ENCODE measurements around the gene GAB3. TPM values are rescaled to one million over a fixed set of nuclear protein-coding genes. Genes with fewer than 3 reads are reported as not detected.
"Not testable (repeated sequence)": the region's sequence is repeated elsewhere in the genome, so short reads cannot be mapped to it uniquely, and the experiment has no call there.

The GAB3 gene
- total RNA-seq, 1 experiment from 2014 or later: 0.09 TPM

- H3K27me3 ChIP-seq (replicated peaks; ENCODE audit: insufficient read depth, low read depth, low read length, poor library complexity): no peaks in the 10 kb centered on the region
- H3K4me1 ChIP-seq (ENCODE audit: insufficient read depth, low read length, poor library complexity, severe bottlenecking): no peaks in the 10 kb centered on the region
- H3K27ac ChIP-seq (ENCODE audit: low read depth, low read length, poor library complexity, severe bottlenecking): no peak overlapping the region
- no TSS peak for BruUV-seq (replicated peaks)
- CTCF ChIA-PET: no interaction called here
- POLR2A ChIA-PET (ENCODE audit: low non-redundant PET): no interaction called here
- H3K9me3 ChIP-seq (ENCODE audit: low read depth, low read length, poor library complexity, severe bottlenecking): no peaks in the 10 kb centered on the region
- no peaks in the 10 kb centered on the region for H3K36me3 ChIP-seq (ENCODE audit: insufficient read depth, low read length, poor library complexity, severe bottlenecking)
- TF ChIP-seq EZH2 (IDR thresholded peaks at IDR 0.05; ENCODE audit: borderline replicate concordance, low read depth, low read length, poor library complexity, severe bottlenecking): no peak
- no peak overlapping the region for H3K4me3 ChIP-seq (ENCODE audit: low read depth, low read length, poor library complexity, severe bottlenecking)
- intact Hi-C loops (cut with micrococcal nuclease; ENCODE audit: unreplicated experiment): no loop called here
- no peak for DNase-seq (ENCODE audit: low spot score)
Measured at GRCh38 chrX:154695911-154696675, 54.8 kb downstream of the GAB3 start.

DNA sequence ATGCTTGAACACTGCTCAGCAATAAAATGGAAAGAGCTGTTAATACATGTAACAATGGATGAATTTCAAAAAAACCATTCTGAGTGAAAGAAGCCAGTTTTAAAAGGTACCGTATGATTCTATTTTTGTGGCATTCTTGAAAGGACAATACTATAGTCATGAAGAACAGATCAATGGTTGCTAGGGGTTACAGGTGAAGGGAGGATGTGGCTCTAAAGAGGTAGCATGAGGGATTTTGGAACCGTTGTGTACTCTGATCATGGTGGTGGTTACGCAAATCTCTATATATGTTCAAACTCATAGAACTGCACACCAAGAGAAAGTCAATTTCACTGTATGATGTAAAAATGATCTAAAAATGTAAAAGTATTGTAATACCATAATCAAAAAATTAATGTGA, 57.5 kb downstream of the GAB3 start:
- no peak for DNase-seq (ENCODE audit: low spot score)
- Histone ChIP-seq H3K4me1 (ENCODE audit: insufficient read depth, low read length, poor library complexity, severe bottlenecking) (no peaks in the 10 kb centered on the region), H3K27ac (ENCODE audit: low read depth, low read length, poor library complexity, severe bottlenecking) (no peak overlapping the region), H3K4me3 (ENCODE audit: low read depth, low read length, poor library complexity, severe bottlenecking) (no peak overlapping the region), H3K9me3 (ENCODE audit: low read depth, low read length, poor library complexity, severe bottlenecking) (no peaks in the 10 kb centered on the region), H3K27me3 (replicated peaks; ENCODE audit: insufficient read depth, low read depth, low read length, poor library complexity) (no peaks in the 10 kb centered on the region), H3K36me3 (ENCODE audit: insufficient read depth, low read length, poor library complexity, severe bottlenecking) (no peaks in the 10 kb centered on the region)
- ChIA-PET POLR2A (ENCODE audit: low non-redundant PET) (no interaction called here), CTCF (no interaction called here)
- BruUV-seq (replicated peaks): no TSS peak
- intact Hi-C loops (cut with micrococcal nuclease; ENCODE audit: unreplicated experiment): no loop called here
- TF ChIP-seq CTCF (conservative IDR thresholded peaks at IDR 0.05; ENCODE audit: low read depth, low read length) (no peak), EZH2 (IDR thresholded peaks at IDR 0.05; ENCODE audit: borderline replicate concordance, low read depth, low read length, poor library complexity, severe bottlenecking) (no peak)

GRCh38 chrX:154690438-154690837, 60.4 kb downstream of the GAB3 start:
- CTCF ChIA-PET; H3K27me3 ChIP-seq (replicated peaks; ENCODE audit: insufficient read depth, low read depth, low read length, poor library complexity); H3K9me3 ChIP-seq (ENCODE audit: low read depth, low read length, poor library complexity, severe bottlenecking); H3K4me1 ChIP-seq (ENCODE audit: insufficient read depth, low read length, poor library complexity, severe bottlenecking); BruUV-seq (replicated peaks); POLR2A ChIA-PET (ENCODE audit: low non-redundant PET); intact Hi-C loops (cut with micrococcal nuclease; ENCODE audit: unreplicated experiment); DNase-seq (ENCODE audit: low spot score); H3K27ac ChIP-seq (ENCODE audit: low read depth, low read length, poor library complexity, severe bottlenecking); H3K4me3 ChIP-seq (ENCODE audit: low read depth, low read length, poor library complexity, severe bottlenecking); H3K36me3 ChIP-seq (ENCODE audit: insufficient read depth, low read length, poor library complexity, severe bottlenecking): not testable (repeated sequence)

- POLR2A ChIA-PET (ENCODE audit: low non-redundant PET); CTCF ChIA-PET; H3K4me3 ChIP-seq (ENCODE audit: low read depth, low read length, poor library complexity, severe bottlenecking); DNase-seq (ENCODE audit: low spot score); BruUV-seq (replicated peaks); H3K27ac ChIP-seq (ENCODE audit: low read depth, low read length, poor library complexity, severe bottlenecking); H3K4me1 ChIP-seq (ENCODE audit: insufficient read depth, low read length, poor library complexity, severe bottlenecking); intact Hi-C loops (cut with micrococcal nuclease; ENCODE audit: unreplicated experiment); H3K27me3 ChIP-seq (replicated peaks; ENCODE audit: insufficient read depth, low read depth, low read length, poor library complexity); H3K36me3 ChIP-seq (ENCODE audit: insufficient read depth, low read length, poor library complexity, severe bottlenecking); H3K9me3 ChIP-seq (ENCODE audit: low read depth, low read length, poor library complexity, severe bottlenecking): not testable (repeated sequence)
Measured at GRCh38 chrX:154672084-154672483, 78.8 kb downstream of the GAB3 start.

DNA sequence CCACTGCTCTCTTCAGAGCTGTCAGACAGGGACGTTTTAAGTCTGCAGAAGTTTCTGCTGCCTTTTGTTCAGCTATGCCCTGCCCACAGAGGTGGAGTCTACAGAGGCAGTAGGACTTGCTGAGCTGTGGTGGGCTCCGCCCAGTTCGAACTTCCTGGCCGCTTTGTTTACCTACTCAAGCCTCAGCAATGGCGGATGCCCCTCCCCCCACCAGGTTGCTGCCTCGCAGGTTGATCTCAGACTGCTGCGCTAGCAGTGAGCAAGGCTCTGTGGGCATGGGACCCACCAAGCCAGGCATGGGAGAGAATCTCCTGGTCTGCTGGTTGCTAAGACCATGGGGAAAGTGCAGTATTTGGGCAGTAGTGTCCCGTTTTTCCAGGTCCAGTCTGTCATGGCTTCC, 80.0 kb downstream of the GAB3 start:
- intact Hi-C loops (cut with micrococcal nuclease; ENCODE audit: unreplicated experiment); POLR2A ChIA-PET (ENCODE audit: low non-redundant PET); H3K27ac ChIP-seq (ENCODE audit: low read depth, low read length, poor library complexity, severe bottlenecking); H3K36me3 ChIP-seq (ENCODE audit: insufficient read depth, low read length, poor library complexity, severe bottlenecking); BruUV-seq (replicated peaks); H3K4me3 ChIP-seq (ENCODE audit: low read depth, low read length, poor library complexity, severe bottlenecking); H3K9me3 ChIP-seq (ENCODE audit: low read depth, low read length, poor library complexity, severe bottlenecking); DNase-seq (ENCODE audit: low spot score); CTCF ChIA-PET; H3K4me1 ChIP-seq (ENCODE audit: insufficient read depth, low read length, poor library complexity, severe bottlenecking); H3K27me3 ChIP-seq (replicated peaks; ENCODE audit: insufficient read depth, low read depth, low read length, poor library complexity): not testable (repeated sequence)
